NB4 (cell line): ENCODE results near the gene OTC.

Source experiments
- CTCF ChIP-seq: IDR thresholded peaks from one replicate; pipeline ENCODE4 v1.5.1; 2012; ENCODE audit warnings: low read depth, low read length
- MYC ChIP-seq: IDR thresholded peaks from 2 replicates; pipeline ENCODE4 v1.6.1; 2011; ENCODE audit warnings: low read depth, low read length
- POLR2A ChIP-seq: IDR thresholded peaks from 2 replicates; pipeline ENCODE4 v1.6.1; 2011; ENCODE audit warnings: mild to moderate bottlenecking; ENCODE audit not compliant: insufficient read length; ENCODE audit errors: extremely low read depth
- TF ChIP-seq, protein P1 (sequence below): IDR thresholded peaks from 2 replicates; pipeline ENCODE4 v1.6.1; 2011; ENCODE audit warnings: low read depth, low read length

- TF ChIP-seq CTCF (no peak), POLR2A (no peak), MYC (no peak)
- TF ChIP-seq, protein P1, sequence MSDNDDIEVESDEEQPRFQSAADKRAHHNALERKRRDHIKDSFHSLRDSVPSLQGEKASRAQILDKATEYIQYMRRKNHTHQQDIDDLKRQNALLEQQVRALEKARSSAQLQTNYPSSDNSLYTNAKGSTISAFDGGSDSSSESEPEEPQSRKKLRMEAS = no peak
Observed at GRCh38 chrX:38346150-38346549, 6.3 kb upstream of the OTC start.
